Endometrium (tissue), 2 donors: ENCODE results near the gene TTC21B.

ENCODE experiments used
- FAIRE-seq: peaks from 2 replicates; lab custom pipeline; 2012; peaks lifted over from hg19 to GRCh38; lab: Jason Lieb, UNC
- donor health status: control.
- donor health status: control.

Gene TTC21B

GRCh38 chr2:165924946-165925345 lies 28.6 kb downstream of the TTC21B start:
- FAIRE-seq = no peak

GRCh38 chr2:165920748-165921147 lies 32.8 kb downstream of the TTC21B start:
- FAIRE-seq = no peak

- FAIRE-seq = no peak
Measured at GRCh38 chr2:165913636-165914035, 39.9 kb downstream of the TTC21B start.

GRCh38 chr2:165911981-165912380 lies 41.6 kb downstream of the TTC21B start:
- no peak for FAIRE-seq

- no peak for FAIRE-seq
Measured at GRCh38 chr2:165911231-165911630, 42.3 kb downstream of the TTC21B start.

- peak; percentile 51 for FAIRE-seq
Measured at GRCh38 chr2:165909466-165909865, 44.1 kb downstream of the TTC21B start.

GRCh38 chr2:165905854-165906253 lies 47.7 kb downstream of the TTC21B start:
- no peak for FAIRE-seq

- FAIRE-seq = no peak
Measured at GRCh38 chr2:165905269-165905668, 48.3 kb downstream of the TTC21B start.

GRCh38 chr2:165904432-165904831 lies 49.1 kb downstream of the TTC21B start:
- FAIRE-seq = no peak

GRCh38 chr2:165903406-165903805 lies 50.2 kb downstream of the TTC21B start:
- FAIRE-seq = no peak

- no peak for FAIRE-seq
Measured at GRCh38 chr2:165902934-165903333, 50.6 kb downstream of the TTC21B start.

GRCh38 chr2:165901620-165902298 lies 51.8 kb downstream of the TTC21B start:
- FAIRE-seq = peak; percentile 95

- FAIRE-seq = no peak
Measured at GRCh38 chr2:165899311-165899710, 54.3 kb downstream of the TTC21B start.

GRCh38 chr2:165898381-165898780 lies 55.2 kb downstream of the TTC21B start:
- no peak for FAIRE-seq

- FAIRE-seq = no peak
Measured at GRCh38 chr2:165897726-165898125, 55.9 kb downstream of the TTC21B start.

GRCh38 chr2:165897074-165897473 lies 56.5 kb downstream of the TTC21B start:
- no peak for FAIRE-seq

- no peak for FAIRE-seq
Measured at GRCh38 chr2:165895974-165896373, 57.6 kb downstream of the TTC21B start.

- FAIRE-seq = no peak
Measured at GRCh38 chr2:165893556-165893955, 60.0 kb downstream of the TTC21B start.

- FAIRE-seq = no peak
Measured at GRCh38 chr2:165892526-165892925, 61.0 kb downstream of the TTC21B start.

GRCh38 chr2:165891943-165892342 lies 61.6 kb downstream of the TTC21B start:
- FAIRE-seq = no peak

- no peak for FAIRE-seq
Measured at GRCh38 chr2:165891345-165891744, 62.2 kb downstream of the TTC21B start.

GRCh38 chr2:165889798-165890197 lies 63.8 kb downstream of the TTC21B start:
- FAIRE-seq = no peak

- no peak for FAIRE-seq
Measured at GRCh38 chr2:165889158-165889557, 64.4 kb downstream of the TTC21B start.

GRCh38 chr2:165888171-165888570 lies 65.4 kb downstream of the TTC21B start:
- FAIRE-seq = no peak
